C4-2B (cell line): ENCODE measurements around the gene KLHDC8A.

Source experiments
- CTCF ChIP-seq: fragments of 450-650 bp; conservative IDR thresholded peaks from 2 replicates; pipeline ENCODE4 v1.5.1; 2017; ENCODE audit warnings: mild to moderate bottlenecking
- ZFX ChIP-seq: fragments of 450-650 bp; IDR thresholded peaks from 2 replicates; pipeline ENCODE4 v1.6.1; 2017

DNA sequence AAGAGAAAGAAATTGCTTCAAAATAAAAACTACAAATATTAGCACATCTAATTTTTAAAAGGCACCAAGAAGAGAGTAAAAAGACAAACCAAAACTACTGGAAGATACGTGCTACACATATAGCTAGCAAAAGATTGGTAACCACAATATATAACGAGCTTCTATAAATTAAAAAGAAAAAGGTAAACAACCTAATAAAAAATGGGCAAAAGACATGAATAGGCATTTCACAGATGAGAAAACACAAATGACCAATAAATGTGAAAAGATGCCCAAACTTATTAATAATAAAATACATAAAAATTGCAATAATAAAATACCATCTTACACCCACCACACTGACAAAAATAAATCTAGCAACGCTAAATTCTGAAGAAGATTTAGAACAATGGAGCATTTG, 38.9 kb upstream of the KLHDC8A start:
- TF ChIP-seq CTCF: no peak
- TF ChIP-seq ZFX: no peak
